Measurements from ENCODE around the gene MRPL14. TPM values are rescaled to one million over a fixed set of nuclear protein-coding genes. Genes with fewer than 3 reads are reported as not detected.

The MRPL14 gene
- total RNA-seq, 1 donor from 2014 or later, result 61.8 TPM

GRCh38 chr6:44086931-44087574 lies 40.2 kb downstream of the MRPL14 start:
- H3K27me3 ChIP-seq, result no peaks in the 10 kb centered on the region
- H3K9me3 ChIP-seq, result no peaks in the 10 kb centered on the region
- no peak overlapping the region for H3K27ac ChIP-seq
- H3K36me3 ChIP-seq, result no peaks in the 10 kb centered on the region
- no peak for DNase-seq (ENCODE audit: low spot score in 2 of 2)
- no peaks in the 10 kb centered on the region for H3K4me1 ChIP-seq
- intact Hi-C loops (cut with DNase I), result no loop called here
- no peak for TF ChIP-seq CTCF (IDR thresholded peaks at IDR 0.05)
- no peak overlapping the region for H3K4me3 ChIP-seq

GRCh38 chr6:44085219-44085618 lies 42.0 kb downstream of the MRPL14 start:
- Histone ChIP-seq H3K27me3 (no peaks in the 10 kb centered on the region), H3K4me1 (no peaks in the 10 kb centered on the region), H3K4me3 (no peak overlapping the region), H3K27ac (no peak overlapping the region), H3K36me3 (no peaks in the 10 kb centered on the region), H3K9me3 (no peaks in the 10 kb centered on the region)
- no peak for TF ChIP-seq CTCF (IDR thresholded peaks at IDR 0.05)
- intact Hi-C loops (cut with DNase I), result no loop called here
- no peak for DNase-seq (ENCODE audit: low spot score in 2 of 2)

- no peaks in the 10 kb centered on the region for H3K4me1 ChIP-seq
- intact Hi-C loops (cut with DNase I), result no loop called here
- no peak for TF ChIP-seq CTCF (IDR thresholded peaks at IDR 0.05)
- H3K4me3 ChIP-seq, result no peak overlapping the region
- no peak overlapping the region for H3K27ac ChIP-seq
- DNase-seq (ENCODE audit: low spot score in 2 of 2), result no peak
- no peaks in the 10 kb centered on the region for H3K9me3 ChIP-seq
- H3K36me3 ChIP-seq, result no peaks in the 10 kb centered on the region
- no peaks in the 10 kb centered on the region for H3K27me3 ChIP-seq
Measured at GRCh38 chr6:44084231-44085014, 42.8 kb downstream of the MRPL14 start.

- no peak overlapping the region for H3K4me3 ChIP-seq
- intact Hi-C loops (cut with DNase I), result no loop called here
- no peak for DNase-seq (ENCODE audit: low spot score in 2 of 2)
- H3K27ac ChIP-seq, result no peak overlapping the region
- H3K27me3 ChIP-seq, result no peaks in the 10 kb centered on the region
- H3K36me3 ChIP-seq, result no peaks in the 10 kb centered on the region
- H3K9me3 ChIP-seq, result no peaks in the 10 kb centered on the region
- TF ChIP-seq CTCF (IDR thresholded peaks at IDR 0.05), result no peak
- H3K4me1 ChIP-seq, result no peaks in the 10 kb centered on the region
Measured at GRCh38 chr6:44082872-44083321, 44.4 kb downstream of the MRPL14 start.

GRCh38 chr6:44081753-44082152 lies 45.5 kb downstream of the MRPL14 start:
- DNase-seq (ENCODE audit: low spot score in 2 of 2), result no peak
- Histone ChIP-seq H3K36me3 (no peaks in the 10 kb centered on the region), H3K27ac (no peak overlapping the region), H3K9me3 (no peaks in the 10 kb centered on the region), H3K27me3 (no peaks in the 10 kb centered on the region), H3K4me1 (peaks cover 0 to 2% of the 10 kb centered on the region in 2 donors), H3K4me3 (no peak overlapping the region)
- TF ChIP-seq CTCF (IDR thresholded peaks at IDR 0.05), result no peak
- intact Hi-C loops (cut with DNase I), result no loop called here
